Measurements from ENCODE around the gene C17orf113. TPM values are rescaled to one million over a fixed set of nuclear protein-coding genes. Genes with fewer than 3 reads are reported as not detected.
A peak's percentile ranks its signal among the peaks of the same experiment; 100 is the strongest.

The C17orf113 gene
- total and polyA plus RNA-seq, 2 of the 13 experiments (the other 11 are each of a cell fraction or from before 2014, with no cell fraction given): 0.87 to 1.1 TPM

- TF ChIP-seq, protein P1, sequence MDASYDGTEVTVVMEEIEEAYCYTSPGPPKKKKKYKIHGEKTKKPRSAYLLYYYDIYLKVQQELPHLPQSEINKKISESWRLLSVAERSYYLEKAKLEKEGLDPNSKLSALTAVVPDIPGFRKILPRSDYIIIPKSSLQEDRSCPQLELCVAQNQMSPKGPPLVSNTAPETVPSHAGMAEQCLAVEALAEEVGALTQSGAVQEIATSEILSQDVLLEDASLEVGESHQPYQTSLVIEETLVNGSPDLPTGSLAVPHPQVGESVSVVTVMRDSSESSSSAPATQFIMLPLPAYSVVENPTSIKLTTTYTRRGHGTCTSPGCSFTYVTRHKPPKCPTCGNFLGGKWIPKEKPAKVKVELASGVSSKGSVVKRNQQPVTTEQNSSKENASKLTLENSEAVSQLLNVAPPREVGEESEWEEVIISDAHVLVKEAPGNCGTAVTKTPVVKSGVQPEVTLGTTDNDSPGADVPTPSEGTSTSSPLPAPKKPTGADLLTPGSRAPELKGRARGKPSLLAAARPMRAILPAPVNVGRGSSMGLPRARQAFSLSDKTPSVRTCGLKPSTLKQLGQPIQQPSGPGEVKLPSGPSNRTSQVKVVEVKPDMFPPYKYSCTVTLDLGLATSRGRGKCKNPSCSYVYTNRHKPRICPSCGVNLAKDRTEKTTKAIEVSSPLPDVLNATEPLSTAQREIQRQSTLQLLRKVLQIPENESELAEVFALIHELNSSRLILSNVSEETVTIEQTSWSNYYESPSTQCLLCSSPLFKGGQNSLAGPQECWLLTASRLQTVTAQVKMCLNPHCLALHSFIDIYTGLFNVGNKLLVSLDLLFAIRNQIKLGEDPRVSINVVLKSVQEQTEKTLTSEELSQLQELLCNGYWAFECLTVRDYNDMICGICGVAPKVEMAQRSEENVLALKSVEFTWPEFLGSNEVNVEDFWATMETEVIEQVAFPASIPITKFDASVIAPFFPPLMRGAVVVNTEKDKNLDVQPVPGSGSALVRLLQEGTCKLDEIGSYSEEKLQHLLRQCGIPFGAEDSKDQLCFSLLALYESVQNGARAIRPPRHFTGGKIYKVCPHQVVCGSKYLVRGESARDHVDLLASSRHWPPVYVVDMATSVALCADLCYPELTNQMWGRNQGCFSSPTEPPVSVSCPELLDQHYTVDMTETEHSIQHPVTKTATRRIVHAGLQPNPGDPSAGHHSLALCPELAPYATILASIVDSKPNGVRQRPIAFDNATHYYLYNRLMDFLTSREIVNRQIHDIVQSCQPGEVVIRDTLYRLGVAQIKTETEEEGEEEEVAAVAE (CRISPR knock-in tag; IDR thresholded peaks at IDR 0.05; ENCODE audit: borderline replicate concordance): peak; percentile 77; the same call in 1 of the 2 replicates
- TF ChIP-seq, protein P2, sequence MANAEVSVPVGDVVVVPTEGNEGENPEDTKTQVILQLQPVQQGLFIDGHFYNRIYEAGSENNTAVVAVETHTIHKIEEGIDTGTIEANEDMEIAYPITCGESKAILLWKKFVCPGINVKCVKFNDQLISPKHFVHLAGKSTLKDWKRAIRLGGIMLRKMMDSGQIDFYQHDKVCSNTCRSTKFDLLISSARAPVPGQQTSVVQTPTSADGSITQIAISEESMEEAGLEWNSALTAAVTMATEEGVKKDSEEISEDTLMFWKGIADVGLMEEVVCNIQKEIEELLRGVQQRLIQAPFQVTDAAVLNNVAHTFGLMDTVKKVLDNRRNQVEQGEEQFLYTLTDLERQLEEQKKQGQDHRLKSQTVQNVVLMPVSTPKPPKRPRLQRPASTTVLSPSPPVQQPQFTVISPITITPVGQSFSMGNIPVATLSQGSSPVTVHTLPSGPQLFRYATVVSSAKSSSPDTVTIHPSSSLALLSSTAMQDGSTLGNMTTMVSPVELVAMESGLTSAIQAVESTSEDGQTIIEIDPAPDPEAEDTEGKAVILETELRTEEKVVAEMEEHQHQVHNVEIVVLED (CRISPR knock-in tag; IDR thresholded peaks at IDR 0.05; ENCODE audit: borderline replicate concordance): no peak
- TF ChIP-seq ZFAT (CRISPR knock-in tag; conservative IDR thresholded peaks at IDR 0.05): no peak
- TF ChIP-seq ZBTB21 (CRISPR knock-in tag; IDR thresholded peaks at IDR 0.05): no peak; the same call in 1 of the 2 replicates
- TF ChIP-seq ARNT2 (CRISPR knock-in tag; IDR thresholded peaks at IDR 0.05; ENCODE audit: low read depth): 0 out of 2 replicates have a peak, but pooled peaks have one; percentile 26
- peak; percentile 67 for TF ChIP-seq LCORL (IDR thresholded peaks at IDR 0.05)
- peak; percentile 61; the same call in 1 of the 2 replicates for TF ChIP-seq LCORL (CRISPR knock-in tag; IDR thresholded peaks at IDR 0.05)
- TF ChIP-seq RAD21 (CRISPR knock-in tag; IDR thresholded peaks at IDR 0.05): peak; percentile 35; the same call in 1 of the 2 replicates
- TF ChIP-seq ZNF710 (CRISPR knock-in tag; IDR thresholded peaks at IDR 0.05; ENCODE audit: borderline replicate concordance): no peak
- peak in 1 of 2 experiments; percentile 80; a peak in 2 of 4 replicates for TF ChIP-seq KLF16 (CRISPR knock-in tag; IDR thresholded peaks at IDR 0.05)
- 0 out of 2 replicates have a peak, but pooled peaks have one; percentile 31 for TF ChIP-seq CCDC6 (CRISPR knock-in tag; IDR thresholded peaks at IDR 0.05)
- peak; percentile 69; the same call in 1 of the 2 replicates for TF ChIP-seq DMAP1 (CRISPR knock-in tag; IDR thresholded peaks at IDR 0.05)
- no peak for TF ChIP-seq WIZ (CRISPR knock-in tag; IDR thresholded peaks at IDR 0.05)
- peak; percentile 33; the same call in 1 of the 2 replicates for TF ChIP-seq ZNF788 (CRISPR knock-in tag; IDR thresholded peaks at IDR 0.05; ENCODE audit: borderline replicate concordance)
- peak; percentile 73; the same call in 1 of the 2 replicates for TF ChIP-seq KLF6 (CRISPR knock-in tag; IDR thresholded peaks at IDR 0.05)
- TF ChIP-seq, protein P3, sequence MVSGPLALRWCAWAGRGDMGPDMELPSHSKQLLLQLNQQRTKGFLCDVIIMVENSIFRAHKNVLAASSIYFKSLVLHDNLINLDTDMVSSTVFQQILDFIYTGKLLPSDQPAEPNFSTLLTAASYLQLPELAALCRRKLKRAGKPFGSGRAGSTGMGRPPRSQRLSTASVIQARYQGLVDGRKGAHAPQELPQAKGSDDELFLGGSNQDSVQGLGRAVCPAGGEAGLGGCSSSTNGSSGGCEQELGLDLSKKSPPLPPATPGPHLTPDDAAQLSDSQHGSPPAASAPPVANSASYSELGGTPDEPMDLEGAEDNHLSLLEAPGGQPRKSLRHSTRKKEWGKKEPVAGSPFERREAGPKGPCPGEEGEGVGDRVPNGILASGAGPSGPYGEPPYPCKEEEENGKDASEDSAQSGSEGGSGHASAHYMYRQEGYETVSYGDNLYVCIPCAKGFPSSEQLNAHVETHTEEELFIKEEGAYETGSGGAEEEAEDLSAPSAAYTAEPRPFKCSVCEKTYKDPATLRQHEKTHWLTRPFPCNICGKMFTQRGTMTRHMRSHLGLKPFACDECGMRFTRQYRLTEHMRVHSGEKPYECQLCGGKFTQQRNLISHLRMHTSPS (CRISPR knock-in tag; IDR thresholded peaks at IDR 0.05; ENCODE audit: low read depth): peak; percentile 85; the same call in 1 of the 2 replicates
- no peak for TF ChIP-seq PRPF4 (IDR thresholded peaks at IDR 0.05; ENCODE audit: low read depth, low read length, poor library complexity, severe bottlenecking)
Measured at GRCh38 chr17:41989702-41990419, 60.5 kb downstream of the C17orf113 start (continued).

Data from HepG2 (cell line).